ENCODE data around the gene CCNJL. TPM values are rescaled to one million over a fixed set of nuclear protein-coding genes. Genes with fewer than 3 reads are reported as not detected.

CCNJL gene
- total and polyA plus RNA-seq, 2 of the 8 experiments (the other 6 are each of a cell fraction or from before 2014, with no cell fraction given), result 34.6 to 44.7 TPM

DNA sequence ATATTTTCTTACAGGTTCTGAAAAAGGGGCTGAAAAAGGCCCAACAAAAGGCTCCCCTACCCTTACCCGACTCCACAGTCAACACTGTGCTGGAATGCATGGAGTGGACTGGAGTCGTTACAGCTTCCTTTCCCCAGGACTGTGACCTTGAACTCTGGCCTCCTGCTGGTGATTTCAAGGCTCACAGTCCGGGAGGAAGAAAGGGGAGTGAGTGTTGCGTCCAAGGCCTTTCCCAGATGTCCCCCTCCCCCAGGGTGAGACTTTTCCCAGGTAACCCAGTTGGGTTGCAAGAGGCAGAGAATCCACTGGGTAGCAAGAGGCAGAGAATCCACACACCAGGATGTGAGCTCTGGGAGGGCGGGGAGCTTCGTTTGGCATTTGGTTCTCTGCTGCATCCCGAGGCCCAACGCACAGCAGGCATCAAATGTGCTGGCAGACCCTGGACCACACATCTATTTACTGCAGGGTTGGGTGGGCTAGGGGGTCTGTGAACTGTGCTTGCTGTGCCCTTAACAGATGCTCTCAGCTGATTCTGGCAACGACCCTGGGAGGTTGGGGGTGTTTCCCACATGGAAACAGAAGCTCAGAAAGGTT is 45.5 kb downstream of the CCNJL start (continued):
- TF ChIP-seq CTCF (IDR thresholded peaks at IDR 0.05; ENCODE audit: control extremely low read depth in 1 of 3, insufficient read depth in 1 of 3, low read depth in 1 of 3, low read length in 3 of 3), result peak in 2 of 3 experiments; percentile 39 to 57; a peak in 3 of 4 replicates
- no peak for TF ChIP-seq RBBP5 (IDR thresholded peaks at IDR 0.05; ENCODE audit: borderline replicate concordance, low read depth, low read length)
- TF ChIP-seq, protein P1, sequence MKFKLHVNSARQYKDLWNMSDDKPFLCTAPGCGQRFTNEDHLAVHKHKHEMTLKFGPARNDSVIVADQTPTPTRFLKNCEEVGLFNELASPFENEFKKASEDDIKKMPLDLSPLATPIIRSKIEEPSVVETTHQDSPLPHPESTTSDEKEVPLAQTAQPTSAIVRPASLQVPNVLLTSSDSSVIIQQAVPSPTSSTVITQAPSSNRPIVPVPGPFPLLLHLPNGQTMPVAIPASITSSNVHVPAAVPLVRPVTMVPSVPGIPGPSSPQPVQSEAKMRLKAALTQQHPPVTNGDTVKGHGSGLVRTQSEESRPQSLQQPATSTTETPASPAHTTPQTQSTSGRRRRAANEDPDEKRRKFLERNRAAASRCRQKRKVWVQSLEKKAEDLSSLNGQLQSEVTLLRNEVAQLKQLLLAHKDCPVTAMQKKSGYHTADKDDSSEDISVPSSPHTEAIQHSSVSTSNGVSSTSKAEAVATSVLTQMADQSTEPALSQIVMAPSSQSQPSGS (IDR thresholded peaks at IDR 0.05; ENCODE audit: low read length), result no peak
- TF ChIP-seq PHF8 (conservative IDR thresholded peaks at IDR 0.05; ENCODE audit: low read depth, low read length), result no peak
- TF ChIP-seq CTBP2 (IDR thresholded peaks at IDR 0.05; ENCODE audit: borderline replicate concordance, insufficient read depth, insufficient read length, low read length), result peak; percentile 52
- TF ChIP-seq EGR1 (IDR thresholded peaks at IDR 0.05; ENCODE audit: borderline replicate concordance, low read depth, low read length), result no peak
- no peak for TF ChIP-seq CHD2 (IDR thresholded peaks at IDR 0.05; ENCODE audit: low read length)
- no peak for TF ChIP-seq NRF1 (IDR thresholded peaks at IDR 0.05; ENCODE audit: low read depth, low read length)
- no peak for TF ChIP-seq EP300 (IDR thresholded peaks at IDR 0.05; ENCODE audit: borderline replicate concordance in 1 of 2, low read depth in 2 of 2, low read length in 2 of 2)
- TF ChIP-seq POLR2A (IDR thresholded peaks at IDR 0.05; ENCODE audit: control extremely low read depth in 1 of 2, low read depth in 2 of 2, low read length in 2 of 2), result no peak
- TF ChIP-seq CBX8 (IDR thresholded peaks at IDR 0.05; ENCODE audit: borderline replicate concordance, low read depth, low read length), result no peak
- peak; percentile 79 for TF ChIP-seq TEAD4 (IDR thresholded peaks at IDR 0.05; ENCODE audit: low read depth, low read length)
- TF ChIP-seq, protein P2, sequence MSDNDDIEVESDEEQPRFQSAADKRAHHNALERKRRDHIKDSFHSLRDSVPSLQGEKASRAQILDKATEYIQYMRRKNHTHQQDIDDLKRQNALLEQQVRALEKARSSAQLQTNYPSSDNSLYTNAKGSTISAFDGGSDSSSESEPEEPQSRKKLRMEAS (IDR thresholded peaks at IDR 0.05), result no peak
- no peak for TF ChIP-seq TAF7 (optimal IDR thresholded peaks at IDR 0.05; ENCODE audit: borderline replicate concordance, low read depth, low read length)
- TF ChIP-seq MAFK (IDR thresholded peaks at IDR 0.05; ENCODE audit: low read depth, low read length), result no peak
- TF ChIP-seq, protein P3, sequence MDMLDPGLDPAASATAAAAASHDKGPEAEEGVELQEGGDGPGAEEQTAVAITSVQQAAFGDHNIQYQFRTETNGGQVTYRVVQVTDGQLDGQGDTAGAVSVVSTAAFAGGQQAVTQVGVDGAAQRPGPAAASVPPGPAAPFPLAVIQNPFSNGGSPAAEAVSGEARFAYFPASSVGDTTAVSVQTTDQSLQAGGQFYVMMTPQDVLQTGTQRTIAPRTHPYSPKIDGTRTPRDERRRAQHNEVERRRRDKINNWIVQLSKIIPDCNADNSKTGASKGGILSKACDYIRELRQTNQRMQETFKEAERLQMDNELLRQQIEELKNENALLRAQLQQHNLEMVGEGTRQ (IDR thresholded peaks at IDR 0.05; ENCODE audit: low read length), result no peak
- TF ChIP-seq SIN3A (conservative IDR thresholded peaks at IDR 0.05 in 1 of 2, IDR thresholded peaks at IDR 0.05 in 1 of 2; ENCODE audit: low read depth in 1 of 2, low read length in 2 of 2), result no peak
- TF ChIP-seq BRCA1 (IDR thresholded peaks at IDR 0.05; ENCODE audit: low read depth, low read length), result no peak
- no peak for TF ChIP-seq KDM5A (IDR thresholded peaks at IDR 0.05; ENCODE audit: low read length)

Measured in H1 (cell line).